ENCODE results near the gene NRF1. TPM values are rescaled to one million over a fixed set of nuclear protein-coding genes. Genes with fewer than 3 reads are reported as not detected.
A peak's percentile ranks its signal among the peaks of the same experiment; 100 is the strongest.

NRF1 gene
- total and polyA plus RNA-seq, 2 of the 13 experiments (the other 11 are each of a cell fraction or from before 2014, with no cell fraction given): 9.3 to 10.1 TPM

- TF ChIP-seq ZNF766 (CRISPR knock-in tag; IDR thresholded peaks at IDR 0.05; ENCODE audit: borderline replicate concordance): 0 out of 2 replicates have a peak, but pooled peaks have one; percentile 28
- TF ChIP-seq IRF9 (CRISPR knock-in tag; IDR thresholded peaks at IDR 0.05; ENCODE audit: borderline replicate concordance): no peak
- peak; percentile 31; the same call in 1 of the 2 replicates for TF ChIP-seq HOXA3 (CRISPR knock-in tag; IDR thresholded peaks at IDR 0.05)
- peak; percentile 96 for TF ChIP-seq FOSL2 (CRISPR knock-in tag; IDR thresholded peaks at IDR 0.05)
- 0 out of 2 replicates have a peak, but pooled peaks have one; percentile 38 for TF ChIP-seq DPF2 (CRISPR knock-in tag; IDR thresholded peaks at IDR 0.05; ENCODE audit: borderline replicate concordance, low read depth)
- TF ChIP-seq CBX1 (IDR thresholded peaks at IDR 0.05; ENCODE audit: low read depth): no peak
- TF ChIP-seq ARNT (IDR thresholded peaks at IDR 0.05): no peak
- TF ChIP-seq ARID3A (IDR thresholded peaks at IDR 0.05; ENCODE audit: low read depth, low read length): 0 out of 2 replicates have a peak, but pooled peaks have one; percentile 13
- TF ChIP-seq YEATS4 (CRISPR knock-in tag; IDR thresholded peaks at IDR 0.05; ENCODE audit: borderline replicate concordance): no peak
- no peak for TF ChIP-seq SMAD1 (CRISPR knock-in tag; IDR thresholded peaks at IDR 0.05; ENCODE audit: borderline replicate concordance, low read depth)
- TF ChIP-seq NFYB (CRISPR knock-in tag; IDR thresholded peaks at IDR 0.05): no peak
- 0 out of 2 replicates have a peak, but pooled peaks have one; percentile 23 for TF ChIP-seq TFDP2 (CRISPR knock-in tag; IDR thresholded peaks at IDR 0.05)
- no peak for TF ChIP-seq KMT2B (CRISPR knock-in tag; IDR thresholded peaks at IDR 0.05)
- no peak for TF ChIP-seq ZBTB14 (CRISPR knock-in tag; IDR thresholded peaks at IDR 0.05)
- TF ChIP-seq MIXL1 (CRISPR knock-in tag; IDR thresholded peaks at IDR 0.05): 0 out of 2 replicates have a peak, but pooled peaks have one; percentile 49
- peak; percentile 23; the same call in 1 of the 2 replicates for TF ChIP-seq PHF21A (CRISPR knock-in tag; IDR thresholded peaks at IDR 0.05)
- peak; percentile 48 for TF ChIP-seq SKI (IDR thresholded peaks at IDR 0.05; ENCODE audit: partially characterized antibody)
- no peak for TF ChIP-seq CBX5 (CRISPR knock-in tag; IDR thresholded peaks at IDR 0.05; ENCODE audit: borderline replicate concordance)
- peak; percentile 87 for TF ChIP-seq TEAD3 (CRISPR knock-in tag; optimal IDR thresholded peaks at IDR 0.05; ENCODE audit: borderline replicate concordance)
- TF ChIP-seq MAZ (IDR thresholded peaks at IDR 0.05; ENCODE audit: borderline replicate concordance, low read depth, low read length): peak; percentile 52; the same call in 1 of the 2 replicates
- TF ChIP-seq MAZ (CRISPR knock-in tag; IDR thresholded peaks at IDR 0.05; ENCODE audit: low read depth): no peak
- TF ChIP-seq ZNF644 (CRISPR knock-in tag; IDR thresholded peaks at IDR 0.05; ENCODE audit: low read depth): no peak; the same call in 1 of the 2 replicates
- TF ChIP-seq MAFK (conservative IDR thresholded peaks at IDR 0.05 in 1 of 2, IDR thresholded peaks at IDR 0.05 in 1 of 2; ENCODE audit: low read length in 2 of 2): 0 out of 4 replicates have a peak, but pooled peaks of 1 of the 2 experiments have one; percentile 14
- 0 out of 2 replicates have a peak, but pooled peaks have one; percentile 23 for TF ChIP-seq HDAC2 (CRISPR knock-in tag; IDR thresholded peaks at IDR 0.05)
- TF ChIP-seq ZNF143 (CRISPR knock-in tag; IDR thresholded peaks at IDR 0.05): no peak
- TF ChIP-seq HNF4G (IDR thresholded peaks at IDR 0.05; ENCODE audit: borderline replicate concordance, low read depth, low read length): peak; percentile 54; the same call in 1 of the 2 replicates
- no peak; the same call in 1 of the 2 replicates for TF ChIP-seq HNF4G (CRISPR knock-in tag; IDR thresholded peaks at IDR 0.05; ENCODE audit: borderline replicate concordance, low read depth)
- TF ChIP-seq ATAD3A (CRISPR knock-in tag; IDR thresholded peaks at IDR 0.05): no peak
Measured at GRCh38 chr7:129569811-129570215, 41.7 kb upstream of the NRF1 start (continued).
